Esophagus muscularis mucosa (tissue), 4 donors: ENCODE measurements around the gene HACD2.

Experiments
- EP300 ChIP-seq: sonication (generic); formaldehyde crosslinking; IDR thresholded peaks from one replicate; pipeline ENCODE4 v1.6.1; 2017; ENCODE audit warnings: antibody characterized with exemption
- POLR2A ChIP-seq: fragments of 450-650 bp; IDR thresholded peaks from one replicate; pipeline ENCODE4 v1.6.1; 2017; ENCODE audit warnings: antibody characterized with exemption, moderate library complexity, mild to moderate bottlenecking, low read depth
- POLR2AphosphoS5 ChIP-seq, 2 donors: sonication (generic); formaldehyde crosslinking; IDR thresholded peaks; one replicate each; pipeline ENCODE4 v1.6.1; 2017; ENCODE audit warnings: antibody characterized with exemption in 2 of 2
- TF ChIP-seq, protein P1 (sequence below), 3 experiments: fragments of 200-600 bp in 2 of 3; fragments of 450-650 bp in 1 of 3; sonication (generic) in 2 of 3; IDR thresholded peaks; one replicate each; pipeline ENCODE4 v1.5.1; 2017 to 2019; ENCODE audit warnings: antibody characterized with exemption in 3 of 3, mild to moderate bottlenecking in 2 of 3, moderate library complexity in 1 of 3

GRCh38 chr3:123583561-123583960, 1.3 kb downstream of the HACD2 start:
- TF ChIP-seq, protein P1, sequence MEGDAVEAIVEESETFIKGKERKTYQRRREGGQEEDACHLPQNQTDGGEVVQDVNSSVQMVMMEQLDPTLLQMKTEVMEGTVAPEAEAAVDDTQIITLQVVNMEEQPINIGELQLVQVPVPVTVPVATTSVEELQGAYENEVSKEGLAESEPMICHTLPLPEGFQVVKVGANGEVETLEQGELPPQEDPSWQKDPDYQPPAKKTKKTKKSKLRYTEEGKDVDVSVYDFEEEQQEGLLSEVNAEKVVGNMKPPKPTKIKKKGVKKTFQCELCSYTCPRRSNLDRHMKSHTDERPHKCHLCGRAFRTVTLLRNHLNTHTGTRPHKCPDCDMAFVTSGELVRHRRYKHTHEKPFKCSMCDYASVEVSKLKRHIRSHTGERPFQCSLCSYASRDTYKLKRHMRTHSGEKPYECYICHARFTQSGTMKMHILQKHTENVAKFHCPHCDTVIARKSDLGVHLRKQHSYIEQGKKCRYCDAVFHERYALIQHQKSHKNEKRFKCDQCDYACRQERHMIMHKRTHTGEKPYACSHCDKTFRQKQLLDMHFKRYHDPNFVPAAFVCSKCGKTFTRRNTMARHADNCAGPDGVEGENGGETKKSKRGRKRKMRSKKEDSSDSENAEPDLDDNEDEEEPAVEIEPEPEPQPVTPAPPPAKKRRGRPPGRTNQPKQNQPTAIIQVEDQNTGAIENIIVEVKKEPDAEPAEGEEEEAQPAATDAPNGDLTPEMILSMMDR (IDR thresholded peaks at IDR 0.05), result no peak
- TF ChIP-seq EP300, result no peak
- no peak for TF ChIP-seq POLR2A
- TF ChIP-seq POLR2AphosphoS5 (IDR thresholded peaks at IDR 0.05), result no peak
